HUDEP-2 (cell line): ENCODE data around the gene GUK1.
"Not testable (repeated sequence)": the region's sequence is repeated elsewhere in the genome, so short reads cannot be mapped to it uniquely, and the experiment has no call there.

Experiments used
- DNase-seq, 76 experiments: peaks; one replicate each; lab custom pipeline; 2025; ENCODE audit not compliant: unreplicated experiment in 76 of 76; lab: John Stamatoyannopoulos, UW

The GUK1 gene

GRCh38 chr1:228104526-228105269 is 35.4 kb upstream of the GUK1 start:
- DNase-seq, result no peak

- DNase-seq, result no peak
Measured at GRCh38 chr1:228105270-228105995, 34.6 kb upstream of the GUK1 start.

GRCh38 chr1:228105996-228106799 is 33.9 kb upstream of the GUK1 start:
- DNase-seq, result no peak

GRCh38 chr1:228106800-228107054 is 33.4 kb upstream of the GUK1 start:
- DNase-seq, result no peak

- no peak for DNase-seq
Measured at GRCh38 chr1:228107636-228108035, 32.4 kb upstream of the GUK1 start.

- DNase-seq, result no peak
Measured at GRCh38 chr1:228108055-228108690, 31.9 kb upstream of the GUK1 start.

- no peak for DNase-seq
Measured at GRCh38 chr1:228108742-228109072, 31.4 kb upstream of the GUK1 start.

- DNase-seq, result peak; percentile 42 to 98 (median 93)
Measured at GRCh38 chr1:228109073-228109961, 30.8 kb upstream of the GUK1 start, which contains the start of gene MRPL55. TSS of gene MRPL55 (minus strand) at chr1:228109299. CDS start at chr1:228108260, 1,039 bp downstream.

GRCh38 chr1:228109962-228110488 is 30.1 kb upstream of the GUK1 start:
- no peak for DNase-seq

GRCh38 chr1:228110556-228110955 is 29.5 kb upstream of the GUK1 start:
- DNase-seq, result no peak

- DNase-seq, result not testable (repeated sequence)
Measured at GRCh38 chr1:228111315-228111714, 28.8 kb upstream of the GUK1 start.

GRCh38 chr1:228112167-228112566 is 27.9 kb upstream of the GUK1 start:
- DNase-seq, result no peak

GRCh38 chr1:228112617-228113016 is 27.5 kb upstream of the GUK1 start:
- DNase-seq, result no peak

- no peak for DNase-seq
Measured at GRCh38 chr1:228114827-228115226, 25.3 kb upstream of the GUK1 start.

- no peak for DNase-seq
Measured at GRCh38 chr1:228117335-228117734, 22.7 kb upstream of the GUK1 start.

- DNase-seq, result no peak
Measured at GRCh38 chr1:228118040-228118439, 22.0 kb upstream of the GUK1 start.

GRCh38 chr1:228120351-228120750 is 19.7 kb upstream of the GUK1 start:
- DNase-seq, result no peak

- DNase-seq, result no peak
Measured at GRCh38 chr1:228120857-228121489, 19.1 kb upstream of the GUK1 start.

- no peak for DNase-seq
Measured at GRCh38 chr1:228122921-228123441, 17.1 kb upstream of the GUK1 start.
